Measurements from ENCODE around the gene AHNAK2.
"Not testable (repeated sequence)": the region's sequence is repeated elsewhere in the genome, so short reads cannot be mapped to it uniquely, and the experiment has no call there.

DNA sequence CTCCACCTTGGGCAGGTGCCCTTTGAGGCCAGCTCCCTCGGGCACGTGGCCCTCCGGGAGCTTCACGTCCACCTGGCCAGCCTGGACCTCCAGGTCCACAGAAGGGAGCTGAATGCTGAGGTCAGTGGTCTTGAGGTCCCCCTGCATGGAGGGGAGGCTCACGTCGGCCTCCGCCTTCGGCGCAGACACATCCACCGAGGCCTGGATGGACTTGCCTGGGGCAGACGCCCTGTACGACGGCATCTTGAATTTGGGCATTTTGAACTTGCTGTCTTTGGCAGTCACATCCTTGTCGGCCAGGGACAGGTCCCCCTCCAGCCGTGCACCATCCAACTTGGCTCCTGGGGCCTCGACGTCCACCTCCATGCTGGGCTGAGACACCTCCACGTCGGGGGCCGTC lies 32.9 kb downstream of the AHNAK2 start:
- TF ChIP-seq, protein P1, sequence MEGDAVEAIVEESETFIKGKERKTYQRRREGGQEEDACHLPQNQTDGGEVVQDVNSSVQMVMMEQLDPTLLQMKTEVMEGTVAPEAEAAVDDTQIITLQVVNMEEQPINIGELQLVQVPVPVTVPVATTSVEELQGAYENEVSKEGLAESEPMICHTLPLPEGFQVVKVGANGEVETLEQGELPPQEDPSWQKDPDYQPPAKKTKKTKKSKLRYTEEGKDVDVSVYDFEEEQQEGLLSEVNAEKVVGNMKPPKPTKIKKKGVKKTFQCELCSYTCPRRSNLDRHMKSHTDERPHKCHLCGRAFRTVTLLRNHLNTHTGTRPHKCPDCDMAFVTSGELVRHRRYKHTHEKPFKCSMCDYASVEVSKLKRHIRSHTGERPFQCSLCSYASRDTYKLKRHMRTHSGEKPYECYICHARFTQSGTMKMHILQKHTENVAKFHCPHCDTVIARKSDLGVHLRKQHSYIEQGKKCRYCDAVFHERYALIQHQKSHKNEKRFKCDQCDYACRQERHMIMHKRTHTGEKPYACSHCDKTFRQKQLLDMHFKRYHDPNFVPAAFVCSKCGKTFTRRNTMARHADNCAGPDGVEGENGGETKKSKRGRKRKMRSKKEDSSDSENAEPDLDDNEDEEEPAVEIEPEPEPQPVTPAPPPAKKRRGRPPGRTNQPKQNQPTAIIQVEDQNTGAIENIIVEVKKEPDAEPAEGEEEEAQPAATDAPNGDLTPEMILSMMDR (IDR thresholded peaks at IDR 0.05): not testable (repeated sequence)
- TF ChIP-seq ZFX (IDR thresholded peaks at IDR 0.05; ENCODE audit: borderline replicate concordance): not testable (repeated sequence)

All from 22Rv1 (cell line).